Measurements from ENCODE around the gene PEAK3.
"Not testable (repeated sequence)": the region's sequence is repeated elsewhere in the genome, so short reads cannot be mapped to it uniquely, and the experiment has no call there.

Gene PEAK3

GRCh38 chr19:2288818-2289713 lies 7.1 kb upstream of the PEAK3 start:
- no peak for DNase-seq (ENCODE audit: low read depth in 2 of 2)

- no peak for DNase-seq (ENCODE audit: low read depth in 2 of 2)
Observed at GRCh38 chr19:2288338-2288817, 6.4 kb upstream of the PEAK3 start.

GRCh38 chr19:2287585-2288337 lies 5.8 kb upstream of the PEAK3 start:
- DNase-seq (ENCODE audit: low read depth in 2 of 2): no peak

DNA sequence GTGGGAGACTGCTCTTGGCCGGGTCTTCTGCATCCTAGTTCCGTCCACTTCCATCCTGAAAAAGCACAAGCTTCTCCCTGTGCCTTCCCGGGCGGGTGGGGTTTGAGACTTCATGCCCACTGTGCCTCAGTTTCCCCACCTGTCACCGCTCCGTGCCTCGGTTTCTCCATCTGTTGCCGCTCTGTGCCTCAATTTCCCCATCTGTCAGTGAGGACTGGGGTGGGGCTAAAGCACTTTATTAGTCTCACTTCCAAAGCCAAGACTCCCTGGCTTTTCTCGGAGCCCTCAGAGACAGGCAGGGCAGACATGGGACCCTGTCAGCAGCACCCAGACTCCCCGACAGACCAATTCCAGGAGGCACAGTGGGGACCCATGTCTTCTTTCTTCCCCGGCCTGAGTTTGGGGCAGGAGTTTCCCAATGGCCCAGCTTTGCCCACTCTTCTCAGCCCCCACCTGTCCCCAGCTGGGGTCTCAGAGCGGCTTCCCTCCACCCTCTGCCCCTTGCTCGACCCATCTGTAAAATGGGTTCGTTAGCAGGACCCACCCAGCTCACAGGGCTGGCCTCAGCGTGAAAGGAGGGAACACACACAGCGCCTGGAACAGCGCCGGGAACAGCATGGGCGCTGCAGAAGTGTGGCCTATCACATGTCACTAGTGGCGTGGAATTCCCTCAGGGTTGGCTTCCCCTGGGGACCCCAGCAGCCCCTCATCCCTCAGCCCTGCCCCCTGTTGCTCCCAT lies 4.6 kb upstream of the PEAK3 start:
- no peak for DNase-seq (ENCODE audit: low read depth in 2 of 2)

DNA sequence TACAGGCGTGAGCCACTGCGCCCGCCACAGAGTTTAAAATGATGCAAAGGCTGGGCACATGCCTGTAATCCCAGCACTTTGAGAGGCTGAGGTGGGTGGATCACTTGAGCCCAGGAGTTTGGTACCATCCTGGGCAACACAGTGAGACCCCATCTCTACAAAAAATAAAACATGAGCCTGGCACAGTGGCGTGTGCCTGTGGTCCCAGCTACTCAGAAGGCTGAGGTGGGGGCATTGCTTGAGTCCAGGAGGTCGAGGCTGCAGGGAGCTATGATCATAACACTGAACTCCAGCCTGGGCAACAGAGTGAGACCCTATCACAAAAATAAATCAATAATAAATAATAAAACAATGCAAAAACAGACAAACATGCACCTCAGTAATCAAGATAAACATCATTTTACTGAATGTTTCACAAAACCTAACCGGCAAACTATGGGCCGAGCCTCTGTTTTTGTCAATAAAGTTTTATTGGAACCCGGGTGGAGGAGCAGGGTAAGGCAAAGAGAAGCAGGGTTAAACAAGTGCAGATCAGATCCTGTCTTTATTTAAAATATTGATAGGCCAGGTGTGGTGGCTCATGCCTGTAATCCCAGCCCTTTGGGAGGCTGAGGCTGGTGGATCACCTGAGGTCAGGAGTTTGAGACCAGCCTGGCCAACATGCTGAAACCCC lies 2.0 kb upstream of the PEAK3 start:
- no peak for DNase-seq (ENCODE audit: low read depth in 2 of 2)

DNA sequence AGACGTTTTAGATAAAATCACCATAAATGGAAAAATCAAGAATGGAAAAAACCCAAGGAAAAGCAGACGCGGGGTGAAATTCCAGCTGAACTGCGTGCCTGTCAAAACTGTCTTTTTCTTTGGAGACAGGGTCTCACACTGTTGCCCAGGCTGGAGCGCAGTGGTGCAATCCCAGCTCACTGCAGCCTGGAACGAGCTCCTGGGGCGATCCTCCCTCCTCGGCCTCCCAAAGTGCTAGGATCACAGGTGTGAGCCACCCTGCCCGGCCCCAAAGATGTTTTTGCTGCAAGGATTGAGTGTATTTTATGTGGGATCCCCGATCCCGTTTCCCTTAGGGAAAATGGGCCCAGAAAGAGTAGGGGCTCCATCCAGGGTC lies 875 bp upstream of the PEAK3 start:
- no peak for DNase-seq (ENCODE audit: low read depth in 2 of 2)

GRCh38 chr19:2281265-2282061 lies 512 bp downstream of the PEAK3 start:
- DNase-seq (ENCODE audit: low read depth in 2 of 2): not testable (repeated sequence)

GRCh38 chr19:2280633-2281264 lies 1.2 kb downstream of the PEAK3 start:
- no peak for DNase-seq (ENCODE audit: low read depth in 2 of 2)

GRCh38 chr19:2278459-2279158 lies 3.4 kb downstream of the PEAK3 start:
- no peak for DNase-seq (ENCODE audit: low read depth in 2 of 2)

GRCh38 chr19:2277138-2277537 lies 4.8 kb downstream of the PEAK3 start:
- no peak for DNase-seq (ENCODE audit: low read depth in 2 of 2)

DNA sequence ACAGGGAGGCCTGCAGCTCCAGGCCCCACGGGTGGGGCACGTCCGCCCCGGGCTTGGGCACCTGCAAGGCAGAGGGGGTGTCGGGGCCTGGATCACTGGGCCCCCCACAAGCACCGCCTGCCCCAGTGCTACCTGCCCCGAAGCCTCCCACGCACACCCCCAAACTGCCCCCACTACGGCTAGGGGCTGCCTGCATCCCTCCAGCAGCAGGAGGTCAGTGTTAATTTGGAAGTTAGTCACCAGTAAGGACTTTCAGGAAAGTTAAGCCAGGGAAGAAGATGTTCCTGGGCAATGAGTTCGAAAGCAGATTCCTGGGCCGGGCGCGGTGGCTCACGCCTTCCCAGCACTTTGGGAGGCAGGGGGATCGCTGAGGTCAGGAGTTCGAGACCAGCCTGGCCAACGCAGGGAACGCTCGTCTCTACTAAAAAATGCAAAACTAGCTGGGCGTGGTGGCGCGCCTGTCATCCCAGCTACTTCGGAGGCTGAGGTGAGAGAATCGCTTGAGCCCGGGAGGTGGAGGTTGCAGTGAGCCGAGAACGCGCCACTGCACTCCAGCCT lies 5.5 kb downstream of the PEAK3 start:
- no peak for DNase-seq (ENCODE audit: low read depth in 2 of 2)

DNA sequence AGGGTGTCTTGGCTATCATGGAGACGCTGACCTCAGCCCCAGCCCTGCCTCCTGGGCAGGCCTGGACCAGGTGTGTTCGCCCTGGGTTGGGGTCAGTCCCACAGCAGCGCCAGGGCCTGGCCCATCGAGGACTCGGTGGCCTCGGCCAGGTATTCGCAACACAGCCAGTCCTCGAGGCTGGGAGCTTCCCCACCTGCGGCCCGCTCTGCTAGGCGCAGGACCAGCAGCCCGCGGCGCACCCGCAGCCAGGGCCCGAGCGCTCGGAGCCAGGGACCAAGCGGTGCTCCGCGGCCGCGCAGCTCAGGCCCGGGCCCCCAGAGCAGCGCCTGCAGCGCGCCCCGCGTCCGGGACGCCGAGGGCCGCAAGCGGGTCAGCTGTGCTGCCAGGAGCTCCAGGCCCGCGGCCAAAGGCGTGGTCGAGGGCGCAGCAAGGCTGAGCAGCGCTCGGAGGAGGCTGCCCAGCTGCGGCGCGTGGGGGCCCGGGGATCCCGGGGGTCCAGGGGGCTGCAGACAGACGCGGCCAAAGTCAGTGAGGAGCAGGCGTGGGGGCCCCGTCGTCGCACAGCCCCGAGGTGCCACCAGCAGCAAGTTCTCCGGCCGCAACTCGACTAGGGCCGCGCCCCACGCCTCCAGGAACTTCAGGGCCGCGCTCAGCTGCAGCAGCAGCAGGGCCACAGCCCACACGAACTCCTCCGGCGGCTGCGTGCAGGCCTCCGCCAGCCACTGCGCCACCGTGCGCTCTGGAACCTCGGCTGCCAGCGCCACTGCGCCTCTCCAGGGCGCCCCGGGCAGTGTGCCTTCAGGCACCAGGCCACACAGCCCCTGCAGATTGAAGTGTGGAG lies 6.2 kb downstream of the PEAK3 start:
- no peak for DNase-seq (ENCODE audit: low read depth in 2 of 2)

- no peak for DNase-seq (ENCODE audit: low read depth in 2 of 2)
Observed at GRCh38 chr19:2274931-2275535, 6.9 kb downstream of the PEAK3 start.

DNA sequence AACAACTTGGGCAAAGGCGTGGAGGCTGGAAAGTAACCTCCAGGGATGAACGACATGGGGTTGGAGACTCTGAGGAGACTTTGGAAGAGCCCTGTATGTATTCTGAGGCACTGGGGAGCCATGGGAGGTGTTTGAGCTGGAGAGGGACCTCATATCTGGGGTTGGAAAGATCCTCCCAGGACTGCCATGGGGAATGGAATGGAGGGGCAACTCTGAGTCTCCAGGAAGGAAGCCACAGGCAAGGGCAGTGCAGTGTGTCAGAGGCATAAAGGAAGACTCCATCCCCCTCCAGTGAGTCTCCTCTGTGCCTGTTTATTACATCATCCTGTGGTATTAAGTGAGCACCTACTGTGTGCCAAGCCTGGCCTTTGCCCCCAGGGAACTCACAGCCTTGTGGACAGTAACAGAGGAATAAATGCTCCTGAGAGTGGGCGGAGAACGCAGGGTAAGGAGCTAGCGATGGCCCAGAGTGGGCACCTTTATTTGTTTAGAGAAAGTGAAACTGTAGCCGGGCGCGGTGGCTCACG lies 7.7 kb downstream of the PEAK3 start:
- DNase-seq (ENCODE audit: low read depth in 2 of 2): no peak

DNA sequence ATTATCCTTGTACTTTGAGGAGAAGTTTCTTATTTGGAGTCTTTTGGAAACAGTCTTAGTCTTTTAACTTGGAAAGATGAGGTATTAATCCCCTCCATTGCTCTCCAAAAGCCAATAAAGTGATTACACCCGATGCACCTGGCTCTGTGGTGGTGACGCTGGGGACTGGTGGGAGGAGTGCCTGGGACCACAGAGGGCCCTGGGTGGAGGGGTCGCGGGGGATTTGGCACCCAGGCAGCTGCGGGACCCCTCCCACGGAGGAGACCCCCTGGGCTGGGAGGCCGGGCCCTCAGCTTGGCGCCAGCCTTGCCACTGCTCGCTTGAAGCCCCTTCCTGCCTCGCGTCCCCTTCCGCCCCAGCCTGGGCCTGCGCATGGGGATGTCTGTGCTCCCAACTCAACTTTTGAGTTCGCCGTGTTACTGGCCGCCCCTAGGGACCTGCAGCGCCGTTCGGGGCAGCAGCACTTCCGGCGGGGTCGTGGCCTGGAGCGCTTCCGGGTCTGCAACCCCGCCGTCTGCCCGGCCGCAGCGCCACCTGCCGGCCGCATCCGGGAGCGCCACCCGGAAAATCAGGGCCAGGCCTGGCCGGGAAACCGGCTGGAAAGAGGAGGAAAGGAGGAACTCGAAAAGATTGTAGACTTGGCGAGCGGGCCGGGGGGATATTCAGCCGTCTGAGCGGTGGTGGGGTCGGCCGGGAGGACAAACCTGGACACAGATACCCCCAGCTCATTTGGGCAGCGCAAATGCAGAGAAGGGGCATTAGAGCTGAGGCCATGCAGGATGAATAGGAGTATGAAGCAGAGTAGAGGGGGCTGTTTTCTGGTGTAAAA lies 8.4 kb downstream of the PEAK3 start:
- DNase-seq (ENCODE audit: low read depth in 2 of 2): peak in 1 of 2 donors; percentile 68

- DNase-seq (ENCODE audit: low read depth in 2 of 2): no peak
Observed at GRCh38 chr19:2271234-2272103, 10.5 kb downstream of the PEAK3 start.
